ENCODE measurements around the gene ATP8B4.
"Not testable (repeated sequence)": the region's sequence is repeated elsewhere in the genome, so short reads cannot be mapped to it uniquely, and the experiment has no call there.

The ATP8B4 gene

GRCh38 chr15:50100486-50100885 is 18.5 kb downstream of the ATP8B4 start:
- H3K4me3 ChIP-seq (replicated peaks; ENCODE audit: low read depth, low read length): no peak overlapping the region
- DNase-seq (ENCODE audit: extremely low read depth, low read depth): no peak
- no peak for TF ChIP-seq CTCF (IDR thresholded peaks at IDR 0.05; ENCODE audit: low read depth, low read length, missing control alignments)

GRCh38 chr15:50098545-50098944 is 20.5 kb downstream of the ATP8B4 start:
- DNase-seq (ENCODE audit: extremely low read depth, low read depth): no peak
- no peak overlapping the region for H3K4me3 ChIP-seq (replicated peaks; ENCODE audit: low read depth, low read length)
- TF ChIP-seq CTCF (IDR thresholded peaks at IDR 0.05; ENCODE audit: low read depth, low read length, missing control alignments): no peak

- no peak overlapping the region for H3K4me3 ChIP-seq (replicated peaks; ENCODE audit: low read depth, low read length)
- TF ChIP-seq CTCF (IDR thresholded peaks at IDR 0.05; ENCODE audit: low read depth, low read length, missing control alignments): no peak
- DNase-seq (ENCODE audit: extremely low read depth, low read depth): no peak
Observed at GRCh38 chr15:50095938-50096821, 22.9 kb downstream of the ATP8B4 start.

GRCh38 chr15:50089386-50089785 is 29.6 kb downstream of the ATP8B4 start:
- not testable (repeated sequence) for DNase-seq (ENCODE audit: extremely low read depth, low read depth); H3K4me3 ChIP-seq (replicated peaks; ENCODE audit: low read depth, low read length)

- H3K4me3 ChIP-seq (replicated peaks; ENCODE audit: low read depth, low read length): no peak overlapping the region
- no peak for DNase-seq (ENCODE audit: extremely low read depth, low read depth)
- no peak for TF ChIP-seq CTCF (IDR thresholded peaks at IDR 0.05; ENCODE audit: low read depth, low read length, missing control alignments)
Observed at GRCh38 chr15:50084932-50085331, 34.1 kb downstream of the ATP8B4 start.

- no peak overlapping the region for H3K4me3 ChIP-seq (replicated peaks; ENCODE audit: low read depth, low read length)
- no peak for DNase-seq (ENCODE audit: extremely low read depth, low read depth)
- TF ChIP-seq CTCF (IDR thresholded peaks at IDR 0.05; ENCODE audit: low read depth, low read length, missing control alignments): no peak
Observed at GRCh38 chr15:50083424-50084025, 35.5 kb downstream of the ATP8B4 start.

GRCh38 chr15:50082066-50082465 is 37.0 kb downstream of the ATP8B4 start:
- no peak for DNase-seq (ENCODE audit: extremely low read depth, low read depth)
- no peak overlapping the region for H3K4me3 ChIP-seq (replicated peaks; ENCODE audit: low read depth, low read length)
- no peak for TF ChIP-seq CTCF (IDR thresholded peaks at IDR 0.05; ENCODE audit: low read depth, low read length, missing control alignments)
